Activated CD8-positive, alpha-beta memory T cell treated with anti-CD3 and anti-CD28 coated beads, Interleukin-2, amount 50 U/mL, for 1 hour (primary cell): ENCODE measurements around the gene PFDN2.
"Not testable (repeated sequence)": the region's sequence is repeated elsewhere in the genome, so short reads cannot be mapped to it uniquely, and the experiment has no call there.

ENCODE experiments used
- DNase-seq: peaks from one replicate; pipeline ENCODE4 v3.0.0-alpha.2; 2020; ENCODE audit errors: extremely low read depth

PFDN2 gene

DNA sequence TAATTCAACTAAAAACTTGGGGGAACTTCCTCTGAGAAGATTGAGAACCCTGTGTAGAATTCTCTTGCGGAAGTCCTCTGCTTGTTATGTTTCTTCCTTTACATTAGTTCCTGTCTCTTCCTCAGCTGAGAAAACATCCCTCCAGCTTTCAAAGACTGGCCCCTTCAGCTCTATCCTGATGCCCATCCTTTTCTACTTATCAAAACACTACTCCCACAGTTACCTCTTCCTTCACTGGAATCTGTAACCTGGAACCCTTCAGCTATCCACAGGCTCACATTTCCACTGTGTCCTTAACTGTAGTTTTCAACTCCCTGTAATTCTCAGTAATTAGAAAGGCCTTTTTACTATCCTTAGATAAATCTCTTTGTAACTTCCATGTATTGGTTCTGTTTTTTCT is 20.6 kb upstream of the PFDN2 start:
- DNase-seq = no peak

- no peak for DNase-seq
These were observed 20.0 kb upstream of the PFDN2 start for GRCh38 chr1:161137881-161138280.

DNA sequence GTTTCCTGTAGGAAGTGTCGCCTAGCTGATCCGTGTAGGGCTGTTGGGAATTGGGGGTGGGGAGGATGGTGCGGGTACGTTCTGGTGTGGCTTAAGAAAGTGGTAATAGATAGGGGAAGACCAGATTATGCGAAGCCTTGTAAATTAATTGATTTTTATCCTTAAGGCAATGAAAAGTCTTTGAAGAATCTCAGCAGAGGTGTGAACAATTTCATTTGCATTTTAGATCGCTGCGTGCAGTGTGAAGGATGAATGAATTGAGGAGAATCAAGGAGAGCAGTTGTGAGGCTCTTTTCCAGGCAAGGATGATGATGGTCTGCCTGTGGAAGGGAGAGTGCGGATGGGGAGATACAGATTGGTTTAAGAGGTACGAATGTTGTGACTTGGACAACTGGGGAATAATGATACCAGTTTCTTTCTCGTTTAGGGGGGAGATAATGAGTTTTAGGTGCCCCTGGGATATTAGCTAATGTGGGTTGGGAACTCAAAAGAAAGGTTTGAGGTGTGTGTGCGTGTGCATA is 15.4 kb upstream of the PFDN2 start:
- no peak for DNase-seq

DNA sequence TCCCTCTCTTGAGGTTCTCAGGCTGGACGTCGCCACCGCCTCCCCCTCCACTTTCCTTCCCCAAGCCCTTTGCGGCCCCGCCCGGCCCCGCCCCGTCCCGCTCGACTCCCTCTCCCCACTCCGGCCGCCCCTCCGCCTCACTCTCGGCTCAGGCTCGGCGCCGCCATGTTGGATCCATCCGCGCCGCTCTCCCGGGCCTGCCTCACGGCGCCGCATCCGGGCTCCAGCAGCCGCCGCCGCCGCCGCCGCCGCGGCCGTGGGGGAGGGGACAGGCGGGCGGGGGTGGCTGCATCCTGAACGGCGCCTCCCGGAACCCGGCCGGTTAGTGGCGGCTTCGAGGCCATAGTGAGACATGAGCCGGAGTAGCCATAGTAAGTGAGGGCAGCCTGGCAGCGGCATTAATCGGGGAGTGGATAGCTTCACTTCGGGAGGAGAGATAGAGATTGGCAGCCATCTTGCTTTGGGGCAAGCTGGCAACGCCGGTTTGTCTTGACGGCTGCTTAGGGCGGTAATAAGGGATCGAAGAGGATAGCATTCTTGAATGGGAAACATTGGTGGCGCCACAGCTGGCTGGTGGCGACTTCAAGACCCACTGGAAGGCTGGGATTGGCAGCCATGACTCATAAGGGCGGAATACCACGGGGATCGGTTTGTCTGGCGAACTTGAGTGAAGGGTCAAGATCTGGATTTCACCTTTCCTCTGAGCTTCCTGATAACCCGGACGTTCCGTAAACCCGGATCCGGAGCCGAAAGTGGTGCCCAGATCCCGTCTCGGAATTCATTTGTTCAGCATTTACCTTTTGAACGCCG is 14.8 kb upstream of the PFDN2 start, which contains the start of gene DEDD:
Gene DEDD, minus strand, starts transcription at position 258 of the 810 bp plus-strand sequence. CDS start 8,205 bp downstream, outside the sequence.
- peak; percentile 81 for DNase-seq

- DNase-seq = no peak
These were observed 13.9 kb upstream of the PFDN2 start for GRCh38 chr1:161131523-161132409.

GRCh38 chr1:161130266-161130665 is 12.4 kb upstream of the PFDN2 start:
- DNase-seq = no peak

GRCh38 chr1:161128591-161129420 is 11.0 kb upstream of the PFDN2 start:
- DNase-seq = no peak

DNA sequence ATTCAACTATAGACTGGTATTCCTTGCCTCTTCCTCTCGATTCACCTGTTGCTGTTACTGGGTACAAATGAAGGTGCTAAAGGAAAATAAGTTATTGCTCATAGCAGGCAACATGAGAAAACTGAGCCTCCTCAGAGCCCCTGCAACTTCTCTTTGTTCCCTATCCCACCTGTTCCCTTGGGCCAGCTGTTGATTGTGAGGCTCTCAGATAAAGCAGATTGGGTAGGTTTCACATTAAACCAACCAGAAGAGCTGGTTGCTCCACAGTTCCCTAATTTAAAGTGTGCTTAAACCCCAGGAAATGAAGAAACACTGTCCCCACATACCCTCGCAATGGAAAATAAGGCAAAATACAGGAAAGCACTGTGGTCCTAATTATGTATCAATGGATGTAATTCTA is 9.8 kb upstream of the PFDN2 start:
- no peak for DNase-seq

- no peak for DNase-seq
These were observed 5.1 kb upstream of the PFDN2 start for GRCh38 chr1:161122967-161123366.

GRCh38 chr1:161121834-161122233 is 4.0 kb upstream of the PFDN2 start:
- no peak for DNase-seq

DNA sequence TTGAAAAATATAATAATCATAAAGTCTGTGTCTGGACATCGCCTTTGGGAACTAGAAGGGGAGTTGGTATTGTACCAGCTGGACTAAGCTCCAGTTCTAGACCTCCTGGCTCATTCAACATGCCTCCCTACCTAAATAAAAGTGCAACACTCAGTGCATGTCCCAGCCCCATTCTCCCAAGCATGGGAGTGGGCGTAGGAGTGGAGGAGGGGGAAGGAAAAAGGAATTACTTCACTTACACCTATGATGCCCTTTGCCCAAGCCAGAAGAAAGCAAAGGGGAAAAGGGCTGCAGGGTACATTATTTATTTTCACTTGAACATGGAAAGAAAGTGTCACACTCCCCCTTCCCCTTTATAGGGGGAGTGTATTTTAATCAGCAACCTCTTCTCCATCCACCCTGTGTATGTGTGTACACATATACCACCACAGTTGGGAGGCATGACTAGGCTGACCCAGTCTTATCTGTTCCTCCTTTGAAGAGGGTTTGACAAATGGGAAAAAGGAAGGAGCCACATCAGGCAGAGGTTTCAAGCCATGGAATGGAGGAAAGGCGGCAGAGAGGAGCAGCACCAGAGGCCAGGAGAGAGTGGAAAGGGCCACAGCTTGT is 3.3 kb upstream of the PFDN2 start:
- no peak for DNase-seq

GRCh38 chr1:161119092-161119903 is 1.5 kb upstream of the PFDN2 start:
- no peak for DNase-seq

DNA sequence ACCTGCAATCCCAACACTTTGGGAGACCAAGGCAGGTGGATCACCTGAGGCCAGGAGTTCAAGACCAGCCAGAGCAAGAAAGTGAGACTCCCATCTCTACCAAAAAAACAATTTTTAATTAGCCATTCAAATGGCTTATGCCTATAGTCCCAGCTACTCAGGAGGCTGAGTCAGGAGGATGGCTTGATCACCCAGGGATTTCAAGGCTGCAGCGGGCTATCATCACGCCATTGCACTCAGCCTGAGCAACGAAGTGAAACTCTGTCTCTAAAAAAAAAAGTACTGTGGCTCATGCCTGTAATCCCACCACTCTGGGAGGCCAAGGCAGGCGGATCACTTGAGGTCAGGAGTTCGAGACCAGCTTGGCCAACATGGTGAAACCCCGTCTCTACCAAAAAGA is 1.9 kb downstream of the PFDN2 start:
- not testable (repeated sequence) for DNase-seq

DNA sequence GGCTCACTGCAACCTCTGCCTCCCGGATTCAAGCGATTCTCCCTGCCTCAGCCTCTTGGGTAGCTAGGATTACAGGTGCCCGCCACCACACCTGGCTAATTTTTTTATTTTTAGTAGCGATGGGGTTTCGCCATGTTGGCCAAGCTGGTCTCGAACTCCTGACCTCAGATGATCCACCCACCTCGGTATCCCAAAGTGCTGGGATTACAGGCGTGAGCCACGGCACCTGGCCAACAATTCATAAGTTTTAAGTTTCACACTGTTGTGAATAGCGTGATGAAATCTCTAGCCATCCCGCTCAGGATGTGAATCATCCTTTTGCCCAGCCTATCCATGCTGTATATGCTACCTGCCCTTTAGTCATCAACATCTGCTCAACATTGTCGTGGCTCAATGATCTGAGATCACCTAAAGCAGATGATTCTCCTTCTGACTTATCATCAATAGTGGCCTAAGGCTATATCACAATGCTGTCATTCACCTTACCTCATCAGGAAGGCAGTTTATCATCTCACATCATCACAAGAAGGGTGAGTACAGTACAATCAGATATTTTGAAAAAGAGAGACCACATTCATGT is 2.6 kb downstream of the PFDN2 start:
- DNase-seq = no peak

GRCh38 chr1:161114556-161114955 is 3.3 kb downstream of the PFDN2 start:
- DNase-seq = no peak

DNA sequence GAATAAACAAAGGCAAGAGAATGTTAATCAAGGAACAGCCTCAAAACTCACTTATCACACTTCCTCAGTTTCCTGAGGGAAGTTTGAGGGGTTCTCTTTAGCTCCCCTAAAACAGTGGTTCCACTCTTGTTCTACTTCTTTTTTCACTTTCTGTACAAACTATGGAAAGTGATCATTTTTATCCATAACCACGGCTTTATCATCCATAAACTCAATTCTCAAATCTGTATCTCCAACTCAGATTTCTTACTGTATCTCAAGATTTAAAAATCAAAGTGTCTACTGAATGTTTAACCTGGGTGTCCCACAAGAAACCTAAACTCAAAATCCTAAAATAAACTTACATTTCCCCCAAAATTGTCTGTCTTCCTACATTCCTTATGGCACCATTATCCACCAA is 3.9 kb downstream of the PFDN2 start:
- no peak for DNase-seq

DNA sequence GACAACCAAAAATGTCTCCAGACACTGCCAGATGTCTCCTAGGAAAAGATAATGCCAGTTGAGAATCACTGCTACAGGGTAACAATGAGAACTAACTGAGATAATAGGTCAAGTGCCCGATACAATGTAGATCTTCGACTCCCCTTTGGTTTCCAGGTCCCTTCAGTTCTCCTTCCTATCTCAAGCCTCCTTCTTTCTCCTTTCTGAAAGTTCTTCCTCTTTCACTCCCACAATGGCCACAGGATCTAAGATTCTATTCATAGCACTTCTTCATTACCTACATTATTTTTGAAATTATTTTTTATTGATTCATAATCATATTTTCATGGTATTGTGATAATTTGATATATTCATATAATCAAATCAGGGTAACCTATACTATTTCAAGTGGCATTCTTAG is 6.3 kb downstream of the PFDN2 start:
- no peak for DNase-seq

DNA sequence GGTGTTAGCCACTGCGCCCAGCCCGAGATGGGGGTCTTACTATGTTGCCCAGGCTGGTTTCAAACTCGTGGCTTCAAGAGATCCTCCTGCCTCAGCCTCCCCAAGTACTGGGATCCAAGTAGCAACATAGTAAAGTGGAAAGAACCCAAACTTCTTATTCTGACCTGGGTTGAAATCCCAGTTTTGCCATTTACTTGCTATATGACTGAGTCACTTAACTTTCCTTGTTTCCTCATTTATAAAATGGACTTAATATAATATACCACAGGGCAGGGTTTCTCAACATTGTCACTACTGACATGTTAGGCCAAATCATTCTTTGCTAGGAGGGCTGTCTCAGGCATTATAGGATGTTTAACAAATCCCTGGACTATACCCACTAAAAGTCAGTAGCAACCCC is 6.7 kb downstream of the PFDN2 start:
- no peak for DNase-seq

- no peak for DNase-seq
These were observed 11.4 kb downstream of the PFDN2 start for GRCh38 chr1:161106431-161106830.

DNA sequence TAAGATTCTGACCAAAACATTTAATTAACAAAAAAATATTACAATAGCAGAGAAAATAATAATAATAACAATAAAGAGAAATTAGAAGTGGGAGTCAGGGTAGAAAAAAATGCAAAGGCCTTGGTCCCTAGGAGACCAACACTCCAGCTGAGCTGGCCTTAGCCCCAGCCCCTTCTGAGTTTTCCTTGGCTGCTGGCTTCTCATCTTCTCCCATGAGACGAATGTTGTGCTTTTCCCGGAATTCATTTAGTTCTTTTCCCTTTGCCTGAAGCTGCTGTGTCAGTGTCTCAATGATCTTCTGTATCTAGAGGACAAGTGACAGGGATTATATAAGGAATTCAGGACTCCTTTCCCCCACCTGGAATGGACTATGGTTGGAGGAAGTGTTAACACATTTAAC is 17.3 kb downstream of the PFDN2 start:
- DNase-seq = no peak
